ENCODE data around the gene TMEM171.

Gene TMEM171, protein sequence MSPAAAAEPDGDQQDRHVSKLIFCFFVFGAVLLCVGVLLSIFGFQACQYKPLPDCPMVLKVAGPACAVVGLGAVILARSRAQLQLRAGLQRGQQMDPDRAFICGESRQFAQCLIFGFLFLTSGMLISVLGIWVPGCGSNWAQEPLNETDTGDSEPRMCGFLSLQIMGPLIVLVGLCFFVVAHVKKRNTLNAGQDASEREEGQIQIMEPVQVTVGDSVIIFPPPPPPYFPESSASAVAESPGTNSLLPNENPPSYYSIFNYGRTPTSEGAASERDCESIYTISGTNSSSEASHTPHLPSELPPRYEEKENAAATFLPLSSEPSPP

DNA sequence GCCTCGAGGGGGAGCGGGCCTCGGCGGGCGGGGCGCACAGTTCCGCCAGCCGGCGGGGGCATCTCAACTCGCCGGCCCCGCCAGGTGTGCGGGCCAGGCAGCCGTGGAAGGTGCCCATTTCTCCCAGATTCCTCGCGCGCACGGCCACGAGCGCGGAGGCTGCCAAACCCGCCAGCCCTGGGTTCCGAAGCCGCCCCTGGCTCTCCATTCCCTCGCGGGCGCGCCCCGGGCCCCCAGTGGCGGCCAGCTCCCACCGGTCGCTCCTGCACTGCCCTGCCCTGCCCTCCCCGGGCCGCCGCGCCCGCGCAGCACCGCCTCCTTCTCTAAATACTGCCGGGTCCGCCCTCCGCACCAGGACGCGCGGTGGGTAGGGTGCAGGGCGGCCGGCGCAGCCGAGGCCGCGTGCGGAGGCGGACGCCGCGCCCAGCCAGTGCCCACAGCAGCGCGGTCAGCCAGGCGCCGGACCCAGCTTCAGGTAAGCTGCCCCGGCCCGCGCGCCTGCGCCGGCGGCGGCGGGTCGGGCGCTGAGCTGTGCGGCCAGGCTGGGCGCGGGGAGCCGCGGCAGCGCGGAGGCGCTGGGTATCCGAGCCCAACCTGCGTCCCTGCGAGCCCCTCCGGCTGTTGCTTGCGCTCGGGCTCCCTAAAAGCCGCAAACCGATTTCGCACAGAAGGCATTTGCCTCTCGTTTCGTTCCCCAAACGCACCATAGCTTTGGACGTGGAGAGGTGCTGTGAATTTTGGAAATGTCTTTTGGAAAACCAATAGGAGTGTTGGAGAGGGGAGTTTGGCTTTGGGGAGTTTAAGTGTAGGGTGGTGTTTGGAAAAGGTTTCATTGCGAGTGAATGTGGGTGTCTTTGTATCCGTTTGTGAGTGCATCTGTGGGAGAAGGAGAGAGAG, at the start of gene TMEM171:
Gene TMEM171, plus strand, starts transcription at position 354 of the 897 bp plus-strand sequence. CDS start 2,799 bp downstream, outside the sequence.
- DNase-seq: no peak

DNA sequence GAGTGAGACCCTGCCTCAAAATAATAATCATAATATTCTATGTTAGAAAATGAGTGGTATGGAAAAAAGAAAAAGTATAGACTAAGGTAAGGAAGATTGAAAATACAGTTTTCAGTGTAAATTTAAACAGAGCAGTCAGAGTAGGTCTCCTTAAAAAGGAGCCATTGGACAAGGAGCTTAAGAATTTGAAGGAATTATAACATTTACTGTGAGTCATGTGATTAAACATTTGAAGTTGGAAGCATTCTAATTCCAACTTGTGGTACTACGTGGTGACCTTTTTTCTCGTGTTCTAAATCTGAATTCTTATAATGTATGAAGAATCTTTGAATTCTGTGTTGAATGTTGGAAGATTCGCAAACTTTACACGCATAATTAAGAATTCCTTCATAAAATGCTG, 39.3 kb upstream of the TMEM171 start:
- DNase-seq: no peak

DNA sequence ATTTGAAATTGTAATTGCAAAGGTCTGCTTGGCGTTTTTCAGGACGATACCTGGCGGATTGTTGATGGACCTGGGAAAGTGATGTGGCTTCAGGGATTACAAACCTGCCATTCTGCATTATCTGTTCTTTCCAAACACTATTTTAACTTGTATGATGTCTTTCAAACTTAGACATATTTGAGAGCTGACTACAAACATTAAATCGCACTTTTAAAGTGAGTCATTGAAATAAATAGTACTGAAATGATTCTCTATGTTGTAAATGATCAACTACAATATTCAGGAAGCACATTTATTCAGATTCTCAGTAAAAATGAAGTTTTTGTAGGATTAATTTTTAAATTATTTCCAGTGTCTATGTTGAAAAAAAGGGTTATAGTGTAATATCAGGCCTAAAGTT, 32.3 kb upstream of the TMEM171 start:
- no peak for DNase-seq

DNA sequence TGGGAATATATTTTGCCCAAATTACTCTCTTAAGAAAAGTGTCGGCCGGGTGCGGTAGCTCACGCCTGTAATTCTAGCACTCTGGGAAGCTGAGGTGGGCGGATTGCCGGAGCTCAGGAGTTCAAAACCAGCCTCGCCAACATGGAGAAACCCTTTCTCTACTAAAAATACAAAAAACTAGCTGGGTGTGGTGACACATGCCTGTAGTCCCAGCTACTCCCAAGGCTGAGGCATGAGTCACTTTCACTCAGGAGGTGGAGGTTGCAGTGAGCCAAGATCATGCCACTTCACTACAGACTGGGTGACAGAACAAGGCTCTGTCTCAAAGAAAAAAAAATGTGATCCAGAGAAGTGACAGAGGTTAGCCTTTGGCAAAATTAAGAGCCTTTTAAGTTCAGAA, 26.4 kb upstream of the TMEM171 start:
- no peak for DNase-seq

DNA sequence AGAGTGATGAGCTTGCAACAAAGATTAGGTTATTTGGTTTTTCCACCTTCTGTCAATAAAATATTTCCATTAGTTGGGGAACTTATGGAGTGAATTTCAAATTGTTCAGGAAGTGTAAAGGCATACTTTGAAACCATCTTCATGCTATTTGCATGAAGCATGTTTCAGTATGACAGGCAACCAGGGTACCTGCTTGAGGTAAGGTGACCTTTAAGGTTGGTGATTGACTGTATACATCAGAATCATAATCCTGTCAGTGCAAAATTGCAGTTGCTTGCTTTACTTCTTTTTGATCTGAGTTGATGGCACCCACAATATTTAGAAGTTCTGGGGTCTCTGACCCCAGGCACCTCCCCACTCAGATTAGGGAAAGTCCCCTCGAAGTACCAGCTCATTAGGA, 26.0 kb upstream of the TMEM171 start:
- no peak for DNase-seq

DNA sequence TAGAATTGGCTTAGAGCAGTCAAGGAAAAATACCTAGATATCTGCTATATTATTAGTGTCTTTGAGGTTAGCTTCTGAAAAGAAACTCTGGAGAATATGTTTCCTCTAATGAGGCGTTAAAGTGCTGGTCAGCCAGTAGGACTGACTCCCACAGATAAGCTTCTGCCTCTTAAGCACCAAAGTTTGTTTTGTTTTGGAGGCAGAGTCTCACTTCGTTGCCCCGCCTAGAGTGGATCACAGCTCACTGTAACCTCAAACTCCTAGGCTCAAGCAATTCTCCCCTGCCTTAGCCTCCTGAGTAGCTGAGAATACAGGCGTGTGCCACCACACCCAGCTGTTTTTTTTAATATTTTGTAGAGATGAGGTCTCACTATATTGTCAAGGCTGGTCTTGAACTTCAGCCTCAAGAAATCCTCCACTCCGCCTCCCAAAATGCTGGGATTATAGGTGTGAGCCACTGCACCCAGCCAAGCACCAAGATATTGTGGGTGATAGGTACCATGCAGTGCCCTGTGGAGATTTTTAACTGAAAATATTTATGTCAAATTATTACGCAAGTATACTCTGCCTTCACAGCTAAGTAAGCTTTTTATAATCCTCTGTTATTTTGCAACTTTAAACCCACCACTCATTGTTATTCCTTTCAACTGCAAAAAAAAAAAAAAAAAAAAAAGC, 24.7 kb upstream of the TMEM171 start:
- DNase-seq: no peak

DNA sequence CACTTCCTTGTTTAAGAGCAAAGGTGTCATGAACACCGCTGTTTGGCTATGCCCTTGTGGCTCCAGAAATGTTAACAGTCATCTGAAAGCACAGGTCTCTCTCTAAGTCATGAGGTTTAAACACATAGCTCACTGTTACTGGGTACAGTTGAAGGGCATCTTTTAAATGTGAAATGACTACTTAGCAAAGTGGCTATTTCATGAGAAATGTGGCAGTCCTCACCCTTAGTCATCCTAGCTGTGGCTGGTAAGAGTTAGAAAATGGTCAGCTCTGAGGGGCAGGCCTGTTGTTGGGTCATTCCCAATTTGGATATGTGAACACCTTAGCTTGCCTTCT, 24.2 kb upstream of the TMEM171 start:
- no peak for DNase-seq

DNA sequence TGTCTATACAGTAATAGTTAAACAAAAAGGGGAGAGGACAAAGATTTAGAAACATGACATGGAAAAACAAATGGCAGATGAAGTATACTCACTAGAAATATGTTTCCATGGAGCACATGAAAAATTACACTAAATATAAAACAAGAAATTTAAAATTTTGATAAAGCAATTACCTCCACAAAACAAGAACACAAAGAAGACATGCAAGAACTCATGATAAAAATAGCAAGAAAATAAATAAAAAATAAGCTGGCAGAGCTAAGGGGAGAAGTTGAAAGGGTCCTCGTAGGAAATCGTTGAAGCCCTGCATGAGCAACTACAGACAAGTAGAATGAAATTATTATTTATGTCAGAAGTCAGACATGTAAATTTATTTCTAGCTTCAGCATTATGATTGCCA, 22.6 kb upstream of the TMEM171 start:
- no peak for DNase-seq

DNA sequence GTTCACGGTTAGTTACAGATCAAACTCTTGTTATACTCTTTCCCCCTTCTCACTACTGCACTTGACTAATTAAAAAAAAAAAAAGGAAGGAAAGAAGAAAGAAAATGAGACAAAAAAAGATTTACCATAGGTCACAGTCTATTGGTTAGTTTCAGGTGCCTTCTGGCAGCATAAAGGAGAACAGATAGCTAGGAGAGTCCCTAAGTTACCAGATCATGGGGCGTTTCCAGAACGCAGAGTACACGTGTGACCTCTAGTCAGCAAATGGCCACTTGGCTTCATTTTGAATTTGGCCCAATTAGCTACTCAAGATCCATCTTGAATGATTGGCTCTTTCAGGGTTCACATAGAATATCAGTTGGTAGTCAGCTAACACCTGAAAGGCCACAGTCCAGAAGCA, 20.3 kb upstream of the TMEM171 start:
- DNase-seq: no peak

DNA sequence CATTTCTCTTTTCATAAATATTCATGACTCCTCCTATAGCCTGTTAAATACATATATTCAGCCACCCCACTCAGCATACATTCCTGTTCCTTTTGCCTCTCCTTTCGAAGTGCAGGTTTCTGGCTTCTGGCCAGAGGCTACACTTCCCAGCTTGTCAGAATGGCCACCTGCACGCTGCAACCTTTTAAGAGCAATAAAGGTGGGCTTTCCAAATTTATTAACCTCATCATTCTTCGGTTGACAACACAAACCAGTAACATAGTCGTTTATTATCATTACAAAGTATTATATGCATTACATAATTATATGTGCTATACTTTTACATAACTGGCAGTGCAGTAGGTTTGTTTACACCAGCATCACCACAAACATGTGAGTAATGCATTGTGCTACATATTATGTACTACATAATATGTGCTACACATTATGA, 16.5 kb upstream of the TMEM171 start:
- no peak for DNase-seq

DNA sequence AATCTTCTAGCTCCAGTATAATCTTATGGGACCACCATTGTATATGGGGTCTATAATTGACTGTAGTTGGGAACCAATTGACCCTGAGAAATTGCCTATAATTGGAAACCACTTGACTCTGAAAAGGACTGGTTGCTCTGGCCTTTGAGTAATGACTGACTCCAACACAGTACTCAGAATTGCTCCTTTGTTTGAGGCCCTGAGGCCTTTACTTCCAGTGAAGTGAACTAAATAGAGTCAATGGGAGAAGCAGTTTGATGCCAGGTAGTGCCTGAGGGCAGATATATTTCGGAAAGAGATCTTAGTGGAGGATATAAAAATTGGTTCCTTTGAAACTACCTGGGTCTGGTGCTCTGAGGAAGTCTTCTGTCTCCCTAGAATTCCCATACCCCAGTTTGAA, 16.0 kb upstream of the TMEM171 start:
- DNase-seq: no peak

DNA sequence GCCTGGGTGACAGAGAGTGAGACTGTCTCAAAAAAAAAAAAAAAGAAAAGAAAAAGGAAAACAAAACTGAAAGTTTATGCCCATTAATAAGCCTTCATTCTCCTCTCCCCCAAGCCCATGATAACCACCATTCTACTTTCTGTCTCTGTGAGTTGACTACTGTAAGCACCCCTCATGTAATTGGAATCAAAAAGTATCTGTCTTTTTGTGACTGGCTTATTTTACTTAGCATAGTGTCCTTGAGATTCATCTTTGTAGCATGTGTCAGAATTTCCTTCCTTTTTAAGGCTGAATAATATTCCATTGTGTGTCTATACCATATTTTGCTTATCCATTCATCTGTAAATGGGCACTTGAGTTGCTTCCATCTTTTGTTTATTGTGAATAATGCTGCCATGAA, 14.0 kb upstream of the TMEM171 start:
- DNase-seq: no peak

DNA sequence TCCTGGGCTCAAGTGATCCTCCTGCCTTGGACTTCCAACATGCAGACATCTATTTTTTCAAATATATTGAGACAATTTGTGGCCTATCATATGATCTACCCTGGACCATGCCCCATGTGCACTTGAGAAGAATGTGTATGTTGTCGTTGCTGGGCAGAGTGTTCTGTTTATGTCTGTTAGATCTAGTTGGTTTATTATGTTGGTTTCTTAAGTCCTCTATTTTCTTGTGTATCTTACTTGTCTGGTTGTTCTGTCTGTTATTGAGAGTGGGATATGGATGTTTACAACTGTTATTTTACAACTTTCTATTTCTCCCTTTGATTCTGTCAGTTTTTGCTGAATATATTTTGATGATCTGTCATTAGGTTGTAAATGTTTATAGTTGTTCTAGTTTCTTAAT, 10.2 kb upstream of the TMEM171 start:
- DNase-seq: no peak

DNA sequence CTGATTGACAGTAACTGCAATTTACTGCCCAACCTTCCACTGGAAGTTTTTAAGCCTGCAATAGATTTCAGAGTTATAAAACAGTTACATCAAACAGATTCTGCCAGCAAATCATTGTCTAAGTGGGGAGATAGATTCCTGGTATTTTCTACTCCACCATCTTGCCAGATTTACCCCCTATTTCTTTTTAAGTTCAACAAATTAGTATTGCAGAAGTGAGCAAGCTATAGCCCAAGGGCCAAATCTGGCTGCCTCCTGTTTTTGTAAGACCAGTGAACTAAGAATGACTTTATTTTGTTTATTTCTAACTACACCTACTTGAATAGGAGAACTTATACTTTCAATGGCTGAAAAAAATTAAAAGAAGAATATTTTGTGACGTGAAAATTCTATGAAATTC, 8.8 kb upstream of the TMEM171 start:
- DNase-seq: no peak

DNA sequence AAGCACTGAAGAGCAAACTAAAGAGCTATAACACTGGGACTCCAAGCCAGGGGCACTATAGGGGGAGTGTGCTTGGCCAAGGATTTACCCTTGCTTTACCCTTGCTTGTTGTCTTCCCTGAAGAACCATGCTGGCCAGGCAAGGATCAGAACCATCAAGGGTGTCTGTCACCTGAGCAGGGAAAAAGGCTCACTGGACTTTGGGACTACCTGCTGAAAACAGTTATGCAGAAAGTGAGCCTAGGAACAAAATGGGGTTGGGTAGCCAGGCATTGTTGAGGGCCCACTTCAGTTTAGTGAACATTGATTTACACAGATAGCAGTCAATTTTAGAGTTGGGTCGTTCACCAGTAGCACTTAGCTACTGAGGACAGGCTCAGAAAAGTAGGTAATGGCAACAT, 8.0 kb upstream of the TMEM171 start:
- no peak for DNase-seq

DNA sequence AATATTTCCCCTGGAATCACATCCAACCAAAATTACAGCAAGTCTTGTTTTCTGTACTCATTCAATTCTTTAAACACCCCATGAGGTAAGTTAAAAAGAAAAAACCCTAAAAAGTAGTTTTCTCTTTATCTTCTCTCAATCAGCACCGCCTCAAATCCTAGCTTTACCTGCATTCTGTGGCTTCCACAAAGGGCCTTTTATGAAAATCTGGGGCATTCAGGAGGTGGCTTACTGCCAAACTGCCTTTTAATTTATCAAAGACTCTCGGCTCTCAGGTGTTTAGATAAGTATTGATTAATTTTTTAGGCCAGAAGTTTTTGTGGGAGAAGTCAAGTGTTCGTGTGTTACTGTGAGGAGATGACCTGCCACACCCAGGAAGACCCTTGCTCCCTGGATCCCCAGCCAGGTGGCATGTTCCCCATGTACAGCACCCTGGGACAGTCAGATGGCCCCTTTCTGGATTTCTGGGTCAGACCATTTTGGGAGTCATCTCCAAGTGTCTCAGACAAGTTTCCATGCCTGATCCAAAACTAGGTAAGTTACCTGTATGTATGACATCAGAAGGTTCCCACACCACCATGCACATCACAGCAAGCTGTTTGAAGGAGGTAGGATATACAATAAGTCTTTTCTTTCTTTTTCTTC, 6.2 kb upstream of the TMEM171 start:
- DNase-seq: no peak

DNA sequence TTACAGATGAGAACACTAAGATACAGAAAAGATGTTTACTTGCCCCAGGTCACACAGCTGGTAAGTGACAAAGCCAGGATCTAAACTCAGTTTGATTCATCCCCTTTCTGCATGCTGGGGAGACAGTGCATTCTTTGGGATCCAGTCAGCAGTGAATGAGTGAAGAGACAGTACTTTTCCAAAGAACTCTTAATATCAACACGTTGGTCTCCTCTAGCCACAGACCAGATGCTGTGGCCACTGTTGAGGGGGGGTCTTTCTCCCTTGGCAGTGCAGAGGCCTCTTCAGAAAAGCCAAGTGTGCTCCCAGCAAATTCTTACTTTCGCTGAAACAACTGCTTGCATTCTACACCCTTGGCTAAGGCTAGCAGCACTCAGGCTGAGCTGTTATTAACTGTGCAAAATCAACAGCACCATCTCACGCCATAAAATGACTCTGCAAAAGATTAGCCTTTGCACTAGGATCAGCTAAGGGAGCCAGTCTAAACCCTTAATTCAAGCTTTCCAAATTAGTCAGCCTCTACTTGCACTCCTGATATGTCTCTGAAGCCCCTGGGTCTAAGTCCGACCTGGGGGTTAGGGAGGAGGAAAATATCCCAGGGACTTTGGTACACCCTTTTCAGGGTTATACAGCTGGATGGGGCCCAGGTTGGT, 4.8 kb upstream of the TMEM171 start:
- no peak for DNase-seq

DNA sequence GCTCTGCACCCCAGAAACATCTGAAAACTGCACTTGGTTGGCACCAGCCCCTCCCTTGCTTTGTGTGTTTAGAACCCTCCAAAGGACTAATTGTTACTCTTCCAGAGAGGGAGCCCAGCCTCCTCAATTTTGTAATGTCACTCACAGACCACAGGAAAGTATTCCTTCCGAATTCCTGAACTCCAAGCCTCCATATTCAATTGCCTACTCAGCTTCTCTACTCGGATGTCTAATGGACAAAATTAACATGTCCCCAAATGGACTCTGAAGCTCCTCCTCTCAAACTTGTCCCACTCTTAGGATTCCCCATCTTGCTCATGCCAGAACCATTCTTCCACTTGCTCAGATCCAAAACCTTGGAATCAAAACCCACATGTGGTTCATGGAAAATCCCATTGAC, 3.9 kb upstream of the TMEM171 start:
- no peak for DNase-seq

DNA sequence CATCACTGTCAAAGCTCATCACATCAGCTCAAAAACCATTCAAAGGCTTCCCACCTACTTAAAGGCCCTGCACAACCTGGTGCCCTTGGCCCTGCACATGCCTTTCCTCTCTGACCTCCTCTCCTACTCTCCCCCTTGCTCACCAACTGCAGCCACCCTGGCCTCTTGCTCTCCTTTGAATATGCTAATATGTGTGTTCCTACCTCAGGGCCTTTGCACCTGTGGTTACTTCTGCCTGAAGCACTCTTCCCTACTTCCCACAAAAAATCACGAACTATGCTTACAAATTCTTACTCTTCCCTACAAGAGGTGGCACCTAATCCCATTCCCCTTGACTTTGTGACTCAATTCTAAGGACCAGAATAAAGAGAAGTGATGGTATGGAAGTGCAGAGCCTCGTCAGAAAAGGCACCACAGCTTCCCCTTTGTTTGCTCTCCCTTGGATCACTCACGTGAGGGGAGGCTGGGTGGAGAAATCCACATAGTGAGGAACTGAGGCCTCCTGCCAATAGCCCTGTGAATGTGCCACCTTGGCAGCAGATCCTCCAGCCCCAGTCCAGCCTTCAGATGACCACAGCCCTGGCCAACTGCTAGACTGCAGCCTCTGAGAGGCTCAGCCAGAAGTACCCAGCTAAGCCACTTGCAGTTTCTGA, 3.2 kb upstream of the TMEM171 start:
- no peak for DNase-seq

DNA sequence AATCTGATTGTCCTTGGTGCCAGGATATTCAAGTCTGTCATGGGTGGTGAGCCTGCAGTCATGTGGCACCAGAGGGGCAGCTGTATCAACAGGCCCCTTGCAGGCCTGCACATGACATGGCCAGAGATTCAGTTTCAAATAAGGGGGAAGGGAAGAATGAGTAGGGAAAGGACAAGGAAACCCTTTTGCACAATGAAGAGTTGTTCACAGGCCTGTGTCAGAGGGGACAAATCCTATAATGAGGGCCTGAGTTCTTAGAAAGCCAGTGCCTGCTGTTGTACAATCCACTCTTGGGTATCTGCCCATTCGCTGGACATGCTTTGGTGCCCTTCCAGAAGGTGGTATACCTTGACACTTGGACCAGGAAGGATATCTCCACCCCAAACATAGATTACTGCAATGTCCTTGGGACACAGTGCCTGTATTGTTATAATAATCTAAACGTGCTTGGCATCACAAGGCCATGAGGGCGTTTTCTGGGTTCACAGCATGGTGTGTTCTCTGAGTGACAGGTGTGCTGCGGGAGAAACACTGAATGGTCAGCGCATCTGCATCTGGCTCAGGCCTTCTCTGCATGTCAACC, 1.9 kb upstream of the TMEM171 start:
- no peak for DNase-seq

DNA sequence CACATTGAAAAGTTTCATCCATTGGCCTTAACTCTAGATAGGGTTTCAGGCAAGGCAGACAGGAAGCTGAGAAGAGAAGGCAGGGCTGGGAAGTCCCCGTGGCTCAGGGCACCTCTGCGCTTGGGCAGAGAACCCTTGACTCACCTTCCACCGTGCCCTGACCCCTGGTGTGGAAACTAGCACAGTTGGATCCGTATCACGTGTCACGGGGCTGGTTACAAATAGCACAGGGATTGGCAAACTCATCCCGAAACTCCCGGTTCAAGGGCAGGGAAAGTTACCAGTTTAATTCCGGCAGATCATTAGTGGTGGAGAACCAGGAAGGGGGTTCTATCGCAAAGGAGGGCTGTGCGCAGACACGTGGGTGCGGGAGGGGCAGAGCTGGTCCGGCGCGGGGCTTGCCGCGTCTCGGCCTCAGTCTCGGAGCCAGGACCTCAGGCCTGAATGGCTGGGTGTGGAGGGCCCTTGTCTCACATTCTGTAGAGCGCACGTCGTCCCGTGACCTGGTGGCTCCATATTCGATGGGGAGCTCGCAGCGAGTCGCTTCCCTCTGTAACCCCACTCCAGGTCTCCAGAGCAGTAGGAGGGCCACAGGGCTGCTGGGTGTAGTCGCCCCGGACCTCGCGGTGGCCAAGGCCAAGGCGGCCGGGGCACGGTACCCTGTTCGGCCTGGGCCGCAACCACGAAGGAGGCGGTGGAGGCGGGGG, 771 bp upstream of the TMEM171 start:
- no peak for DNase-seq

All from activated naive CD4-positive, alpha-beta T cell (primary cell).